Stomach (tissue), 4 donors: Measurements from ENCODE around the gene C1QTNF6.
"Not testable (repeated sequence)": the region's sequence is repeated elsewhere in the genome, so short reads cannot be mapped to it uniquely, and the experiment has no call there.

ENCODE experiments used
- CTCF ChIP-seq, 7 experiments: fragments of 450-650 bp in 4 of 7; fragments of 200-600 bp in 3 of 7; sonication (generic) in 3 of 7; IDR thresholded peaks; one replicate each; pipeline ENCODE4 v1.5.1; 2016 to 2019; ENCODE audit warnings: antibody characterized with exemption in 7 of 7, control low read depth in 2 of 7, mild to moderate bottlenecking in 1 of 7
- EP300 ChIP-seq: sonication (generic); formaldehyde crosslinking; IDR thresholded peaks from one replicate; pipeline ENCODE4 v1.6.1; 2017; ENCODE audit warnings: antibody characterized with exemption
- POLR2A ChIP-seq, 4 donors: fragments of 450-650 bp; IDR thresholded peaks; one replicate each; pipeline ENCODE4 v1.6.1; 2016; ENCODE audit warnings: antibody characterized with exemption in 4 of 4, control low read depth in 2 of 4, mild to moderate bottlenecking in 1 of 4, moderate library complexity in 1 of 4
- POLR2AphosphoS5 ChIP-seq, 3 donors: sonication (generic); formaldehyde crosslinking; IDR thresholded peaks; one replicate each; pipeline ENCODE4 v1.6.1; 2016; ENCODE audit warnings: antibody characterized with exemption in 3 of 3

DNA sequence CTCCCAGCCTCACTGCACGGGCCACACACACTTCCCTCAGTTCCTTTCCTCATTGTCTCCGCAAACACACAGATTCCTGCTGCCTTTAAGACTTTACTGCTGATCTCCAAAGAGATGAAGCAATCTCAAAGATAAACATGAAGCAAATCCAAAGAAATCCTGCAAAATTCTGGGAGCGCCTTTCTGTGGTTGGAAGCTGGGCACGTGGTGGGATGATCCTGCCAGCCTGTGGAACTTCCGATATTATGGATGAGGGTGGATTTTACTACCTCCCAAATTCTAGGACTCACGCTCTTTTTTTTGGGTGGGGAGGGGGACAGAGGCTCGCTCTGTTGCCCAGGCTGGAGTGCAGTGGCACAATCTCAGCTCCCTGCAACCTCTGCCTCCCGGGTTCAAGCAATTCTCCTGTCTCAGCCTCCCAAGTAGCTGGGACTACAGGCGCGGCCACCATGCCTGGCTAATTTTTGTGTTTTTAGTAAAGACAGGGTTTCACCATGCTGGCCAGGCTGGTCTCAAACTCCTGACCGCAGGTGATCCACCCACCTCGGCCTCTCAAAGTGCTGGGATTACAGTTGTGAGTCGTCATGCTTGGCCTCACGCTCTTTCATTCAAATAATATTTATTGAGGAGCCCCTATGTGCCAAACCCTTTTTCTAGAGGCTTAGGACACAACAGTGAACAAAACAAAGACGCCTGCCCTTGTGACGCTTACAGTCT is 17.2 kb downstream of the C1QTNF6 start:
- TF ChIP-seq CTCF (IDR thresholded peaks at IDR 0.05); POLR2A (IDR thresholded peaks at IDR 0.05); POLR2AphosphoS5 (IDR thresholded peaks at IDR 0.05); EP300: not testable (repeated sequence)
